Femur (tissue), 1 donor: ENCODE results near the gene TUT4.

Experiments
- DNase-seq: peaks from one replicate; pipeline ENCODE4 v3.0.0-alpha.2; 2017

Gene TUT4

DNA sequence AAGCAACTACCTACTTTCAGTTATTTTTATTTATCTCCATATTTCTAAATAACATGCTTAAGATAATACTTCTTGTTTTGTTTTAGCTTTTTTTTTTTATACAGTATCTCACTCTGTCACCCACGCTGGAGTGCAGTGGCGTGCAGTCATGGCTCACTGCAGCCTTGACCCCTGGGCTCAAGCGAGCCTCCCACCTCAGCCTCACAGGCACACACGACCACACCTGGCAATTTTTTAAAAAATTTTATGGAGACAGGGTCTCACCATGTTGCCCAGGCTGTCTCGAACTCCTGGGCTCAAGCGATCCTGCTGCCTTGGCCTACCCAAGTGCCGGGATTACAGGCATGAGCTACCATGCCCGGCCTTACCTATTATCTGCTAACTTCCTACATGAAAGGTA lies 20.6 kb downstream of the TUT4 start:
- no peak for DNase-seq

DNA sequence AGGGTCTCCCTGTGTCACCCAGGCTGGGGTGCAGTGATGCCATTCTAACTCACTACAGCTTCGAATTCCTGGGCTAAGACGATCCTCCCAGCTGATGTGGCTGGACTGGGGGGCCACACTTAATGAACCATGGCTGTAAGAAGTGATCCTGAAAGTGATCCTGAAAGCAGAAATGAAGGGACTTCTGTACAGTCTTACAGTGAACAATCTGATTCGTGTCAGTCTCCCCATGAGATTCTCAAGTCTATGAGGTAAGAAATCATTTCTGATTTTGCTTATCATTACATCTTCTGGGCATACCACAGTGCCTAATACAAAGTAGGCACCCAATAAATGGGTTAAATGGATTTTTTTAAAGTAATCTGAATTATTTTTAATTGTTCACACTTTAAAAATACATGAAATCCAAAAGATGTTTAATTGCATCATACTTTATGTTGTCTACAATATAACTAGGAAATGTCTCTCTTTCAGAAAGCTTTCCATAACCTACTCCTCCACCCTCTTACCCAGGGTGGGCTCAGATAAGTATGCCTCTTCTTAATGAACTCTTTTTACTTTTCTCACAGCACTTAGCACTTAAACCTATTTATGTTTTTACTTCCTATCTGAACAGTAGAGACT lies 21.5 kb downstream of the TUT4 start:
- DNase-seq = no peak

- no peak for DNase-seq
These were observed 22.2 kb downstream of the TUT4 start for GRCh38 chr1:52530563-52531144.

DNA sequence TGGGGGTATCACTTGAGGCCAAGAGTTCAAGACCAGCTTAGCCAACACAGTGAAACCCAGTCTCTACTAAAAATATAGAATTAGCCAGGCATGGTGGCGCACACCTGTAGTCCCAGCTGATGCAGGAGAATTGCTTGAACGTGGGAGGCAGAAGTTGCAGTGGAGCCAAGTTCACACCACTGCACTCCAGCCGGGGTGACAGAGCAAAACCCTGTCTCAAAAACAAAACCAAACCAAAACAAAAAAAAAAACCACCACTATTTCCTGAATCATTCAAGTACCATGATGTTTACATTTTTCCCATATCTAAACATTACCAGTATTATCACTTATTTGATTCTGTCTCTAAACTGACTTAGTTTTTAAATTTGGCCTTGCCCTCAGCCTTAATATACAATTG lies 29.5 kb downstream of the TUT4 start:
- DNase-seq = no peak

DNA sequence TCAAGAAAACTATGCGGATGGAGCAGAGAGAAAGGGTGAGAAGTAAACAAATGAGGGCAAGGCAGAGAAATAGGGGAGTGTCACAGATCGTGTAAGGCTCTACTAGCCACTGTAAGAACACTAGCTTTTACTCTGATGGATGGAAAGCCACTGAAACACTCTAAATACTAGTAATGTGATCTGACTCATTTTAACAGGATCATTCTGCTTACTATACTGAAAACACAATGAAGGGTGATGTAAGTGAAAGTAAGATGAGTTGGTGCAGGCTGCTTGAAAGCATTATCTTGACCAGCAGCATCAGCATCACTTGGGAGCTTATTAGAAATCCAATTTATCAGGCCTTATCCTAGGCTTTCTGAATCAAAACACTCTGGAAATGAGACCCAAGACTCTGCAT lies 32.7 kb downstream of the TUT4 start:
- no peak for DNase-seq

GRCh38 chr1:52518962-52519361 lies 33.9 kb downstream of the TUT4 start:
- DNase-seq = no peak

- DNase-seq = no peak
These were observed 40.9 kb downstream of the TUT4 start for GRCh38 chr1:52511851-52512615.

DNA sequence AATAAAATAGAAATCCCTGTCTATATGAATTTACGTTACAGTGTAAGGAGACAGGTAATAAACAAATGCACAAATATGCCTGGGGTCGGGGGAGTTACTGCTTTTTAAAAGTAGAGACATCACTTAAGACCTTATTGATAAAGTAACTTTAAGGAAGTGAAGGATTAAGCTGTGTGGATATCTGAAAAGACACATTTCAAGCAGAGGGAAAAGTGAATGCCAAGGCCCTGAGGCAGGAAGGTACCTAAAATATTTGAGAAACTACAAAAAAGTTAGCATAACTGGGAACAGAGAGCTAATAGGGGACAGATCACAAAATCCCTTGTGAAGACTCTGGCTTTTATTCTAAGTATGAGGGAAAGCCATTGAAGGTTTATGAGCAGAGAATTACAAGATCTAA lies 41.5 kb downstream of the TUT4 start:
- no peak for DNase-seq

DNA sequence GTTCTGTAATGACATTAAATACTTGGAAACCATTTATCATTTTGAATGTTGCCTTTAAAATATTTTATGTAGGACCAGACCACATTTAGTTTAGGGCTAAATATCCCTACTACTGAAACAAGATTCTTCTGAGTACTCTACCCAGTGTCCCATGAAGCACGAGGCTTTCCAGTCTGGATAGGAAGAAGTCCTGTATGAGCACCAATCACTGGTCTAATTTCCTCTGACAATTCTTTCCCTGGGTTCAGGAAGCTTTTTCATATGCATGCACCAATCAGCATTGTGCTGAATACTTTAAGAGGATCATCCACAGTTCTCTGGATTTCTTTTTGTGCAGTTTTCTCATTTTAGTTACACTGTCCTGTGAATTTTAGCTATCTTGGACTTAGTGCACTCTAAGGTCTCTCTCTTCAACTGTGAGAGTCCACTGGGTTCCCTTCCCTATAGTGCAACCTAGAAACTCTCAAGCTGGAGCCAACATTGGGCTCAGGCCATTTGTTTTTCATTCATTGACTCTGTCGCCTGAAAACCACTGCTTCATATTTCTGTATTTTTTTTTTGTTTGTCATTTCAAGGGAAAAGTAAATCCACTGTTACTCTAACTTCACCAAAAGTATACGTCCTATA lies 45.9 kb downstream of the TUT4 start:
- no peak for DNase-seq

GRCh38 chr1:52506349-52506748 lies 46.5 kb downstream of the TUT4 start:
- DNase-seq = no peak

DNA sequence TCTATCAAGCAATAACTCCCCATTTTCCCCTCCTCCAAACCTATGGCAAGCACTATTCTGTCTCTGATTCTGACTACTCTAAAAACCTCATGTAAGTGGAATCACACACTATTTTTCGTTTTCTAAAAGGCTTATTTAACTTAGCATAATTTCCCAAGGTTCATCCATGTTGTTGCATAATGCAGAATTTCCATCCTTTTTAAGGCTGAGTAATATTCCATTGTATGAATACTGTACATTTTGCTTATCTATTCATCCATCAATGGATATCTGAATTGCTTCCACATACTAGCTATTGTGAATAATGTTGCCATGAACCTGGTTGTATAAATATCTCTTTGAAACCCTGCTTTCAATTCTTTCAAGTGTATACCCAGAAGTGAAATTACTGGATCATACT lies 48.2 kb downstream of the TUT4 start:
- no peak for DNase-seq

- DNase-seq = no peak
These were observed 49.2 kb downstream of the TUT4 start for GRCh38 chr1:52503706-52504105.

DNA sequence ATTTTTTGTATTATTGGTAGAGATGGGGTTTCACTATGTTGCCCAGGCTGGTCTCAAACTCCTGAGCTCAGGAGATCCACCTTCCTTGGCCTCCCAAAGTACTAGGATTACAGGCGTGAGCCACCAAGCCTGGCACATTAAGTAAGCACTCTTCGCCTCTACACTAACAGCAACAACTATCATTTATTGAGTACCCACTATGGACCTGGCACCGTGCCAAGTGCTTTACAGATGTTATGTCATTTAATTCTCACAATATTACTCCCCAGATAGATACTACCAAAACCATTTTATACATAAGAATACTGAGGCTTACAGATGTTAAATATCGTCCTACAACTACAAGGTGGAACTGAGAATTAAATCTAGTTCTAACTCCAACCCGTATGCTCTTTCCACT lies 50.1 kb downstream of the TUT4 start:
- DNase-seq = no peak

DNA sequence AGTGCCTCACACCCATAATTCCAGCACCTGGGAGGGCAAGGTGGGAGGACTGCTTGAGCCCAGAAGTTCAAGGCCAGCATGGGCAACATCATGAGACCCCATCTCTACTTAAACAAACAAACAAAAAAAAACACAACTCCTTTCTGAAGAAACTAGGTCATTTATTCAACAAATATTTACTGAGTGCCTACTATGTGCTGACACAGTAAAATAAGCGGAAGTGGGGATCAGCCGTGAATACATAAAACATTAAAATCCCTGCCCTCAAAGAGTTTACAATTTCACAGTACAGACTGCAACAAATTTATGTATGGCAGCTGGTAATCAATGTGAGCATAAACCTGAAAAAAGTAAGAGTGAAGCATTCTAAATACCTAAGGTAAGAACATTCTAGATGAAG lies 65.3 kb downstream of the TUT4 start:
- no peak for DNase-seq

- no peak for DNase-seq
These were observed 70.4 kb downstream of the TUT4 start for GRCh38 chr1:52482326-52483004.

DNA sequence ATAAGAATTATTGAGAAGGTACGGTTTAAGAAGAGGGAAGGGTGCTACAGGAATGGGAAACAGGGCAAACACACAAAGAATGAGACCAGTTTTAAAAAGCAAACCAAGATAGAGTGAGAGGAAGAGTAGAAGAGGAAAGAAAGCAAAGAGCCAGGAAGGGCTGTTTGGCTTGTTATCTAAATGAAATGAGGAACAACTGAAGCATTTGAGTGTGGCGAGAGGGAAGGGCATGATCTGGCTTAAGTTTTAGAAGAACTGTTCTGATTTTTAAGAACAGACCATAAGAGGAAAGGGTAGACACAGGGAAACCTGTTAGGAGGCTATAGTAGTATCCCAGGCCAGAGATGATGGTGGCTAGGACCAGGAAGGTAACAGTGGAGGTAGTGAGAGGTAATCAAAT lies 73.8 kb downstream of the TUT4 start:
- DNase-seq = no peak

DNA sequence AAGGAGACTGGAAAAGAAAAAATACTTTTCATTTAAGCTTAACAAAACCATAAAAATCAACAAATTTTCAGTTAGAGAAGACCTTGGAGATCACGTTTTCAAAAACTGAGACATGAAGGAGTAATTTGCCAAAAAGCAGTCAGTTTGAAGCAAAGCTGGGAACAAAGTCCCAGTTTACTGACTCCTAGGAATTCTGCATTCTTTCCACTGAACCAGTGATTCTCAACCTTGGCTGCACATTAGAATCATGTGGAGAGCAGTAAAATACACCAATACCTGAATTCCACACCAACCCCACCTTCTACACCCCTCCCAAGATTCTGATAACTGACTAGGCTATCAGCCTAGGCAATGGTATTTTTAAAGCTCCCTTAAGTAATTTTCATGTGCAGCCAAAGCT lies 75.0 kb downstream of the TUT4 start:
- no peak for DNase-seq

DNA sequence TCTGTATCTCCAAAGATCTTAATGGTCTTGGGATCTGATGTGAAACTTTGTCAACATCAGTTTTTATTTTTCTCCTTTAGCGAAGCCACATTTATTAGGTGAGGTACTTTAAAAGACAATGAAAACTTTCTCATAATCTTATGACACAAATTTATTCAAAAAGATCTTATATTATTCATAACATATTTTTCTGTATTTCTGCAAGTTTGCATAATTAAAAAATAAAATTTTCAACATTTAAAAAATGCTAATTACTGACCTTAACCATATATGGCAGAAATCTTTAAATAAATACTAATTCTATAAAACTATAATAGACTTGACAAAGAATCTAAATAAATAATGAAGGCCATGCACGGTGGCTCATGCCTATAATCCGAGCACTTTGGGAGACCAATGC lies 75.9 kb downstream of the TUT4 start:
- DNase-seq = no peak

DNA sequence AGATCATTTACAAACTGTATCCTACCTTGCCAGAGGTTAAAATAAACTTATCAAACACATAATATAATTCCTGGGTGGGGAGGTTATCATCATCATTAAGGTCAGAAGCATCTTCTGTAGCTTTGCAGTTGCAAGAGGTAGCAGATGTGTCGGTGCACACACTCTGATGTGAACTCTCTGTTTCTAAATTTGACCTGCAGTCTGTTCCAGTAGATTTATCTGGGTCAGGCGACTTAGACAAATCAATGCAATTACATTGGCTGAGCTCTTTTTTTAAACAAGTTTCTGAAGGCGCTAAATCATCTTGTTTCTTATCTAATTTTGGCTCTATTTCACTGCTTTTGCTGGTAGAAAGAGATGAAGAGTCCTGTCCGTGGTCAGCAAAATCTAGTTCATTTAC lies 78.1 kb downstream of the TUT4 start:
- no peak for DNase-seq

GRCh38 chr1:52473039-52473438 lies 79.9 kb downstream of the TUT4 start:
- DNase-seq = no peak

- DNase-seq = no peak
These were observed 80.5 kb downstream of the TUT4 start for GRCh38 chr1:52472384-52472783.

DNA sequence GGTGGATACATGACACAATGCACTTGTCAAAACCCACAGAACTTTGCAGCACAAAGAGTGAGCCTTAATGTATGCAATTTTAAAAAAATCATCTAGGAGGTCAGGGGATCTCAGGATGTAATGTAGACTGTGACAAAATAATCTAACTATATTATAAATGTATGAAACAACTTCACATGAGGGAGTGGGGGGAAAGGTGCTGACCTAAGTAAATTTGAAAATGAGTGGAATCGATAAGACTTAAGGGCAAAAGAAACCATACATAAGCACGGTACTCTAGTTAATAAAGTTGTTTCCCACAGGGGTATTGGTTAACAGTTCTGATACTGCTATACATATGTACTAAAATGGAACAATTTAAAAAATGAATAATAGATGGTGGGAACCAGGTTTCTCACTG lies 83.8 kb downstream of the TUT4 start:
- DNase-seq = no peak

- no peak for DNase-seq
These were observed 89.0 kb downstream of the TUT4 start for GRCh38 chr1:52463891-52464290.

DNA sequence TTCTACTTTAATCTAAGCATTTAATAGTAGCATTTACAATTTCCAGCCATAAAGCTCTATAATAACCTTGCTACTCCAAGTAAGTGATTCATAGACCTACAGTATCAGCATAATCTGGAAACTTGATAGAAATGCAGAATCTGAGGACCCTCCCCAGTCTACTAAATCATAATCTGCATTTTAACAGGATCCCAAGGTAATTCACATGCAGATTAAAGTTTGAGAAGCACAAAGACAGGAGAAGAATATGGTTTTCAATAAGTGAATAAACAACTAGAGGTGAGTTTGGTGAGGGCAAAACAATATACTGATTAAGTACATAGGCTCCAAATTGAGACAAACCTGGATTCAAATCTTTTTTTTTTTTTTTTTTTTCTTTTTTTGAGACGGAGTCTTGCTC lies 91.1 kb downstream of the TUT4 start:
- DNase-seq = no peak
